Peyer's patch (tissue), 4 donors: ENCODE data around the gene RASL12.

Experiments used
- POLR2A ChIP-seq, 2 donors: fragments of 450-650 bp; IDR thresholded peaks; one replicate each; pipeline ENCODE4 v1.5.1; 2017; ENCODE audit warnings: antibody characterized with exemption in 2 of 2, mild to moderate bottlenecking in 2 of 2, moderate library complexity in 2 of 2
- TF ChIP-seq, protein P1 (sequence below), 6 experiments: fragments of 450-650 bp in 4 of 6; fragments of 200-600 bp in 2 of 6; sonication (generic) in 1 of 6; IDR thresholded peaks; one replicate each; pipeline ENCODE4 v1.5.1; 2017 to 2019; ENCODE audit warnings: antibody characterized with exemption in 6 of 6, mild to moderate bottlenecking in 3 of 6, moderate library complexity in 1 of 6

DNA sequence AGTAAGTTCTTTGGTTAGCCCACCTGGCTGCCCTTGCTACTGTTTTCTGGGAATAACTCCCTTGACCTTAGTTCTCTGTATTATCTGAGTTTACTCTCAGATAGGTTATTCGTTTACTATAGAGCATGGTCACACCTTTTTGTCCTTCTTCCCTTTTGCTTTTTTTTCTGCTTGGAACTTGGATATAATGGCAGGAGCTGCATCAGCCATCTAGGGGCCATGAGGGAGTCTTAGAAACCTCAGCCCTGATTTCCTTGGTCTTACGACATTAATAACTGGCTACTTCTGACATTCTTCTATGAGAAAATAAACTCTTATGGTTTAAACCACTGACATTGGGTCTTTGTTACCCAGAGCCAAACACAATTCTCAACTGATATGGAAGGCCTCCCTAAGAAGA is 26.0 kb downstream of the RASL12 start:
- TF ChIP-seq, protein P1, sequence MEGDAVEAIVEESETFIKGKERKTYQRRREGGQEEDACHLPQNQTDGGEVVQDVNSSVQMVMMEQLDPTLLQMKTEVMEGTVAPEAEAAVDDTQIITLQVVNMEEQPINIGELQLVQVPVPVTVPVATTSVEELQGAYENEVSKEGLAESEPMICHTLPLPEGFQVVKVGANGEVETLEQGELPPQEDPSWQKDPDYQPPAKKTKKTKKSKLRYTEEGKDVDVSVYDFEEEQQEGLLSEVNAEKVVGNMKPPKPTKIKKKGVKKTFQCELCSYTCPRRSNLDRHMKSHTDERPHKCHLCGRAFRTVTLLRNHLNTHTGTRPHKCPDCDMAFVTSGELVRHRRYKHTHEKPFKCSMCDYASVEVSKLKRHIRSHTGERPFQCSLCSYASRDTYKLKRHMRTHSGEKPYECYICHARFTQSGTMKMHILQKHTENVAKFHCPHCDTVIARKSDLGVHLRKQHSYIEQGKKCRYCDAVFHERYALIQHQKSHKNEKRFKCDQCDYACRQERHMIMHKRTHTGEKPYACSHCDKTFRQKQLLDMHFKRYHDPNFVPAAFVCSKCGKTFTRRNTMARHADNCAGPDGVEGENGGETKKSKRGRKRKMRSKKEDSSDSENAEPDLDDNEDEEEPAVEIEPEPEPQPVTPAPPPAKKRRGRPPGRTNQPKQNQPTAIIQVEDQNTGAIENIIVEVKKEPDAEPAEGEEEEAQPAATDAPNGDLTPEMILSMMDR (IDR thresholded peaks at IDR 0.05): no peak
- TF ChIP-seq POLR2A (IDR thresholded peaks at IDR 0.05): no peak
